Lower lobe of right lung (tissue), 2 donors: ENCODE measurements around the gene MAGEB10. TPM values are rescaled to one million over a fixed set of nuclear protein-coding genes. Genes with fewer than 3 reads are reported as not detected.
A peak's percentile ranks its signal among the peaks of the same experiment; 100 is the strongest.

ENCODE experiments used
- ATAC-seq, 2 donors: fragments of 200-7000 bp; cut with Tn5 transposase; one replicate each; pipeline ENCODE4 v1.9.1; 2020 to 2022; ENCODE audit warnings: mild to moderate bottlenecking in 2 of 2, moderate library complexity in 2 of 2
- DNase-seq: peaks from one replicate; pipeline ENCODE4 v3.0.0-alpha.2; 2020
- H3K27ac ChIP-seq: fragments of 200-600 bp; one replicate; pipeline ENCODE4 v1.8.0; 2022
- H3K27me3 ChIP-seq: fragments of 200-600 bp; one replicate; pipeline ENCODE4 v1.8.0; 2022; ENCODE audit warnings: low read depth
- H3K36me3 ChIP-seq: fragments of 200-600 bp; one replicate; pipeline ENCODE4 v1.8.0; 2022; ENCODE audit warnings: mild to moderate bottlenecking
- H3K4me1 ChIP-seq: fragments of 200-600 bp; one replicate; pipeline ENCODE4 v1.8.0; 2022
- H3K4me3 ChIP-seq: fragments of 200-600 bp; one replicate; pipeline ENCODE4 v1.8.0; 2022; ENCODE audit warnings: mild to moderate bottlenecking
- H3K9me3 ChIP-seq: fragments of 200-600 bp; one replicate; pipeline ENCODE4 v1.8.0; 2022
- CTCF ChIP-seq: fragments of 200-600 bp; IDR thresholded peaks from one replicate; pipeline ENCODE4 v1.8.0; 2022; ENCODE audit warnings: antibody characterized with exemption, mild to moderate bottlenecking
- intact Hi-C: fragments of 100-400 bp; cut with DNase I; formaldehyde crosslinking; loops from one replicate; pipeline ENCODE4 v1.11.0; 2022
- total RNA-seq: library from RNA; stranded (reverse); fragmentation: NEBNext Ultra II Directional; extraction: Animal tissue kit (Norgen Biotek cat#: 25700); gene quantifications from one replicate; pipeline ENCODE4 v1.2.1, GENCODE V29; 2021
- donor health status: DM: no; HTN: yes; CAD: no; lungs with severe emphysema.

MAGEB10 gene
- total RNA-seq, 1 donor from 2014 or later: not detected

DNA sequence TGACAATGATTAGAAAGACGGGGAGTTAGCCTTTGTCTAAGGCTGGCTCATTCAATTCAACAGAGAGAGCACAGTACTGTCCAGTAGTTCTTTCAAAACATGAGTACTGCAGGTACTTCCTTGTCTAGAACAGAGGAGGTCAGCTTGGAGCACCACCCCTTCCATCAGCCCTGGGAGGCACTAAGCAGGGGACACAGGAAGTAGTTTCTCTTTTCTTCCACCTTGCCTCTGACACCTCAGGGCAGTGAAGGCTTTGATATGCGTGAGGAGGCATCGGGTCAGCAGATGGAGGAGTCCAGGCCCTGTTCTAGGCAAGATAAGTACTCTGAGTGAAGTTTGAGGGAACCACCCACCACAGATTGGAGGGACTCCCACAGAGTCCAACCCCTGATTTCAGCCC lies 33.1 kb downstream of the MAGEB10 start:
- no peak for DNase-seq
- Histone ChIP-seq H3K4me3 (no peak overlapping the region), H3K9me3 (no peaks in the 10 kb centered on the region), H3K27ac (no peak overlapping the region), H3K36me3 (no peaks in the 10 kb centered on the region), H3K27me3 (no peaks in the 10 kb centered on the region), H3K4me1 (no peaks in the 10 kb centered on the region)
- intact Hi-C loops: no loop called here
- ATAC-seq: no peak
- no peak for TF ChIP-seq CTCF

DNA sequence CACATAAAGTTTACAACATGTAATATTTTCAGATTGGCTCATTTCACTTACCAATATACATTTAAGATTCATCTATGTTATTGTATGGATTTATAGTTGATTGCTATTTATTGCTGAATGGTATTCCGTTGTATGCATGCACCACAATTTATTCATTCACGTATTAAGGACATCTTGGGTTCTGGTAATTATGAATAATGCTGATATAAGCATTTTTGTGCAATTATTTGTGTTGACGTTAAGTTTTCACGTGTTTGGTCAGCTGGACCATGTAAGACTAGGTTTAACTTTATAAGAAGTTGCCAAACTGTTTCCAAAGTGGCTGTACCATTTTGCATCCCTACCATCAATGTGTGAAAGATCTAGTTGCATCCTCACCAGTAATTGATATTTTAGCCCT lies 35.1 kb downstream of the MAGEB10 start:
- Histone ChIP-seq H3K27ac (no peak overlapping the region), H3K27me3 (no peaks in the 10 kb centered on the region), H3K36me3 (no peaks in the 10 kb centered on the region), H3K9me3 (no peaks in the 10 kb centered on the region), H3K4me1 (no peaks in the 10 kb centered on the region), H3K4me3 (no peak overlapping the region)
- intact Hi-C loops: no loop called here
- TF ChIP-seq CTCF: no peak
- DNase-seq (no peak), ATAC-seq (no peak)

- Histone ChIP-seq H3K27ac (no peak overlapping the region), H3K27me3 (no peaks in the 10 kb centered on the region), H3K4me1 (no peaks in the 10 kb centered on the region), H3K4me3 (no peak overlapping the region), H3K9me3 (no peaks in the 10 kb centered on the region), H3K36me3 (no peaks in the 10 kb centered on the region)
- intact Hi-C loops: no loop called here
- ATAC-seq: no peak
- TF ChIP-seq CTCF: no peak
- DNase-seq: no peak
Measured at GRCh38 chrX:27860337-27860736, 52.5 kb downstream of the MAGEB10 start.

DNA sequence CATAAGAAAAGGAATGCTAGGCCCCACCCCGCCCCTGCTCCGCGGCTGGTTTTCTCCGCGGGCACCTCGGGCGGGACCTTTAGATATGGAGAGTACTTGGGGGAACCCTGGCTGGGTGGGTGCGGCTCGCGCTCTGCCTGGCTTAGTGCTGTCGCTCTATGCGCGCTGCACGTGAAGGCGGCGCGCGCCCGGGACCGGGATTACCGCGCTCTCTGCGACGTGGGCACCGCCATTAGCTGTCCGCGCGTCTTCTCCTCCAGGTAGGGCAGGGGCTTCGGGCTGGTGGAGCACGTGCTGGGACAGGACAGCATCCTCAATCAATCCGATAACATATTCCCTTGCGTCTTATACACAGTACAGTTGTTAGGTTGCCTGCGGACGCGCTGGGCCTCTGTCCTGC lies 56.0 kb downstream of the MAGEB10 start:
- Histone ChIP-seq H3K27me3 (no peaks in the 10 kb centered on the region), H3K36me3 (no peaks in the 10 kb centered on the region), H3K4me3 (no peak overlapping the region), H3K9me3 (no peaks in the 10 kb centered on the region), H3K27ac (no peak overlapping the region), H3K4me1 (no peaks in the 10 kb centered on the region)
- intact Hi-C loops: no loop called here
- peak in 1 of 2 donors; percentile 9 for ATAC-seq
- no peak for DNase-seq
- no peak for TF ChIP-seq CTCF

Other genes starting within 250 kb of the MAGEB10 start
- not detected for gene DCAF8L2, start 217.6 kb upstream of the MAGEB10 start, total RNA-seq
- not detected for gene DCAF8L1, start 173.5 kb downstream of the MAGEB10 start, total RNA-seq